WI38 (cell line): ENCODE data around the gene BGN.

Experiments
- H3K4me3 ChIP-seq: 2 replicates; pipeline ENCODE4 v1.5.1; 2011; ENCODE audit warnings: low read depth, mild to moderate bottlenecking, control low read depth, low read length
- CTCF ChIP-seq: IDR thresholded peaks from 2 replicates; pipeline ENCODE4 v1.5.1; 2012; ENCODE audit warnings: low read depth, mild to moderate bottlenecking, control low read depth, low read length

Gene BGN

GRCh38 chrX:153520287-153520917 lies 25.6 kb downstream of the BGN start:
- H3K4me3 ChIP-seq: no peak overlapping the region
- no peak for TF ChIP-seq CTCF

GRCh38 chrX:153521034-153521433 lies 26.3 kb downstream of the BGN start:
- H3K4me3 ChIP-seq: no peak overlapping the region
- no peak for TF ChIP-seq CTCF

GRCh38 chrX:153522259-153522658 lies 27.5 kb downstream of the BGN start:
- TF ChIP-seq CTCF: no peak
- H3K4me3 ChIP-seq: no peak overlapping the region

- no peak overlapping the region for H3K4me3 ChIP-seq
- TF ChIP-seq CTCF: no peak
Observed at GRCh38 chrX:153523269-153523668, 28.5 kb downstream of the BGN start.

GRCh38 chrX:153524234-153524633 lies 29.5 kb downstream of the BGN start:
- no peak for TF ChIP-seq CTCF
- H3K4me3 ChIP-seq: no peak overlapping the region

GRCh38 chrX:153525451-153525850 lies 30.7 kb downstream of the BGN start:
- no peak for TF ChIP-seq CTCF
- no peak overlapping the region for H3K4me3 ChIP-seq

- no peak for TF ChIP-seq CTCF
- no peak overlapping the region for H3K4me3 ChIP-seq
Observed at GRCh38 chrX:153526042-153526441, 31.3 kb downstream of the BGN start.
